ENCODE results near the gene FBLN2.

DNA sequence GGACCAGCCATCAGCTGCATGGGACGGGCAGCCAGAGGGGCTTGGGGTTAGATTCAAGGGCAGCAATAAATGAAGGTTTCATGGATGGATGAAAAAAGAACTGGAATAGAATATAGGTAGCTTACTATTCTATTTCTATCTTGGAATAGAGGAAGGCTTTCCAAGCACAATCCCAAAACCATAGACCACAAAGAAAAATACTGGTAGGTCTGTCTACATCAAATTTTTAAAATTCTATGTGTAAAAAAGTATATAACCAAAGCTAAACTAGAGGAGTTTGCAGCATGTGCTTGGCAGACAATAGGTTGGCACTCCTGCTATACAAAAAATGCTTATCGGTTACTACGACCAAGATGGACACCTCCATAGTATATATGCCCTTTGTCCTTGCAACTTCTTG lies 7.2 kb upstream of the FBLN2 start:
- TF ChIP-seq CTCF (IDR thresholded peaks at IDR 0.05) (no peak), ZFX (IDR thresholded peaks at IDR 0.05; ENCODE audit: borderline replicate concordance) (no peak)

All from 22Rv1 (cell line).